ACC112 (cell line): ENCODE measurements around the gene MAZ.

Experiments
- H2AFZ ChIP-seq: fragments of 200-600 bp; sonication (generic); one replicate; pipeline ENCODE4 v1.6.0; 2017; ENCODE audit warnings: antibody characterized with exemption, low read length; ENCODE audit not compliant: unreplicated experiment
- H3K27ac ChIP-seq: fragments of 200-600 bp; sonication (generic); 2 replicates; pipeline ENCODE4 v1.5.1; 2014; ENCODE audit warnings: low read depth, mild to moderate bottlenecking, antibody characterized with exemption, low read length, moderate library complexity
- H3K27me3 ChIP-seq: fragments of 200-600 bp; sonication (generic); 2 replicates; pipeline ENCODE4 v1.6.1; 2014; ENCODE audit warnings: mild to moderate bottlenecking, antibody characterized with exemption, low read length, moderate library complexity, mixed read lengths; ENCODE audit not compliant: insufficient read depth
- H3K36me3 ChIP-seq: fragments of 200-600 bp; sonication (generic); 2 replicates; pipeline ENCODE4 v1.6.1; 2016; ENCODE audit warnings: mild to moderate bottlenecking, antibody characterized with exemption, low read length, moderate library complexity, mixed read lengths; ENCODE audit not compliant: insufficient read depth
- H3K4me1 ChIP-seq: fragments of 200-600 bp; sonication (generic); one replicate; pipeline ENCODE4 v1.6.1; 2016; ENCODE audit warnings: low read length, mixed read lengths; ENCODE audit not compliant: insufficient read depth, unreplicated experiment, control insufficient read depth
- H3K4me3 ChIP-seq: fragments of 200-600 bp; sonication (generic); 2 replicates; pipeline ENCODE4 v1.5.1; 2014; ENCODE audit warnings: mild to moderate bottlenecking, low read depth, low read length
- H3K79me2 ChIP-seq: fragments of 200-600 bp; sonication (generic); one replicate; pipeline ENCODE4 v1.6.0; 2016; ENCODE audit warnings: low read length; ENCODE audit not compliant: control insufficient read depth, unreplicated experiment, insufficient read depth

Gene MAZ

GRCh38 chr16:29858149-29858849 is 52.0 kb downstream of the MAZ start:
- Histone ChIP-seq H3K27me3 (no peaks in the 10 kb centered on the region), H3K36me3 (no peaks in the 10 kb centered on the region; the same call in 1 of the 2 replicates), H3K27ac (no peak overlapping the region), H3K4me1 (peaks cover 19% of the 10 kb centered on the region), H3K4me3 (no peak overlapping the region), H2AFZ (no peak overlapping the region), H3K79me2 (peaks cover 15% of the 10 kb centered on the region)

- Histone ChIP-seq H3K4me3 (no peak overlapping the region), H3K27me3 (no peaks in the 10 kb centered on the region), H2AFZ (no peak overlapping the region), H3K79me2 (peaks cover 15% of the 10 kb centered on the region), H3K4me1 (peaks cover 19% of the 10 kb centered on the region), H3K27ac (no peak overlapping the region), H3K36me3 (no peaks in the 10 kb centered on the region; the same call in 1 of the 2 replicates)
Observed at GRCh38 chr16:29858974-29859373, 52.6 kb downstream of the MAZ start.

GRCh38 chr16:29860218-29860617 is 53.9 kb downstream of the MAZ start:
- Histone ChIP-seq H3K4me3 (no peak overlapping the region), H3K36me3 (no peaks in the 10 kb centered on the region; the same call in 1 of the 2 replicates), H2AFZ (no peak overlapping the region), H3K4me1 (peaks cover 19% of the 10 kb centered on the region), H3K27me3 (no peaks in the 10 kb centered on the region), H3K27ac (no peak overlapping the region), H3K79me2 (peaks cover 15% of the 10 kb centered on the region)
